LNCaP clone FGC (cell line): ENCODE data around the gene HPS3.
A peak's percentile ranks its signal among the peaks of the same experiment; 100 is the strongest.
"Not testable (repeated sequence)": the region's sequence is repeated elsewhere in the genome, so short reads cannot be mapped to it uniquely, and the experiment has no call there.

Experiments
- DNase-seq: peaks from one replicate; pipeline ENCODE4 v3.0.0-alpha.2; 2011; ENCODE audit warnings: low read depth
- H3K4me3 ChIP-seq: 2 replicates; pipeline ENCODE4 v1.5.1; 2011; ENCODE audit warnings: mild to moderate bottlenecking, low read depth, low read length, control low read depth
- TF ChIP-seq, protein P1 (sequence below): IDR thresholded peaks from 2 replicates; pipeline ENCODE4 v1.5.1; 2012; ENCODE audit warnings: mild to moderate bottlenecking; ENCODE audit not compliant: control insufficient read depth, insufficient read depth; ENCODE audit errors: extremely low read depth

The HPS3 gene

DNA sequence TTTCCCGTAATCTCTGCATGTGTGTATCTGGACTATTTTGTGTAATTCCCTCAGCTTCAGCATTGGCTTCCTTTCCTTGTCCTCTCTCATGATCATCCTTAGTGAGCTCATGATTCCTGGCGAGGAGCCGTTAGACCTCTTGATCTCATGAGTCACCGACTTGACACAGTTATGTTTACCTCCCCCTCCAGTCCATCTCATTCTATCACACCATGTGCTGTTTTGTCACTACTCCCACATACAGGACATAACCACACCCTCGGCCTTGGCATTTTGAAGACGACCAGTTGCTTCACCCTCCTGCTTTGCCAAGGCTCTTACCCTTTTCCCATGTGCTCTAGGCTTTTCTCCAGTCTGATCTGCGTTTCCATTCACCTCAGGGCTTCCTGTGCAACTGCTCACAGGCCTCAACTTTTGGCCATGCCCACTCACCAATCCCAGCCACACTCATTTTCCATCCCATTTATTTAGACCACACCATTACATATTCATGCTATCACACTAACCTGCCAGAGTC is 50.7 kb downstream of the HPS3 start:
- peak; percentile 63 for DNase-seq

GRCh38 chr3:149181182-149181581 is 51.7 kb downstream of the HPS3 start:
- no peak overlapping the region for H3K4me3 ChIP-seq
- no peak for DNase-seq
- TF ChIP-seq, protein P1, sequence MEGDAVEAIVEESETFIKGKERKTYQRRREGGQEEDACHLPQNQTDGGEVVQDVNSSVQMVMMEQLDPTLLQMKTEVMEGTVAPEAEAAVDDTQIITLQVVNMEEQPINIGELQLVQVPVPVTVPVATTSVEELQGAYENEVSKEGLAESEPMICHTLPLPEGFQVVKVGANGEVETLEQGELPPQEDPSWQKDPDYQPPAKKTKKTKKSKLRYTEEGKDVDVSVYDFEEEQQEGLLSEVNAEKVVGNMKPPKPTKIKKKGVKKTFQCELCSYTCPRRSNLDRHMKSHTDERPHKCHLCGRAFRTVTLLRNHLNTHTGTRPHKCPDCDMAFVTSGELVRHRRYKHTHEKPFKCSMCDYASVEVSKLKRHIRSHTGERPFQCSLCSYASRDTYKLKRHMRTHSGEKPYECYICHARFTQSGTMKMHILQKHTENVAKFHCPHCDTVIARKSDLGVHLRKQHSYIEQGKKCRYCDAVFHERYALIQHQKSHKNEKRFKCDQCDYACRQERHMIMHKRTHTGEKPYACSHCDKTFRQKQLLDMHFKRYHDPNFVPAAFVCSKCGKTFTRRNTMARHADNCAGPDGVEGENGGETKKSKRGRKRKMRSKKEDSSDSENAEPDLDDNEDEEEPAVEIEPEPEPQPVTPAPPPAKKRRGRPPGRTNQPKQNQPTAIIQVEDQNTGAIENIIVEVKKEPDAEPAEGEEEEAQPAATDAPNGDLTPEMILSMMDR = no peak

More for the DNA sequence above, 50.7 kb downstream of the HPS3 start:
- H3K4me3 ChIP-seq = no peak overlapping the region
- TF ChIP-seq, protein P1 = no peak

- TF ChIP-seq, protein P1 = no peak
- no peak overlapping the region for H3K4me3 ChIP-seq
- DNase-seq = no peak
These were observed 56.8 kb downstream of the HPS3 start for GRCh38 chr3:149186219-149186618.

GRCh38 chr3:149186721-149187120 is 57.3 kb downstream of the HPS3 start:
- no peak for DNase-seq
- H3K4me3 ChIP-seq = no peak overlapping the region
- TF ChIP-seq, protein P1 = no peak

DNA sequence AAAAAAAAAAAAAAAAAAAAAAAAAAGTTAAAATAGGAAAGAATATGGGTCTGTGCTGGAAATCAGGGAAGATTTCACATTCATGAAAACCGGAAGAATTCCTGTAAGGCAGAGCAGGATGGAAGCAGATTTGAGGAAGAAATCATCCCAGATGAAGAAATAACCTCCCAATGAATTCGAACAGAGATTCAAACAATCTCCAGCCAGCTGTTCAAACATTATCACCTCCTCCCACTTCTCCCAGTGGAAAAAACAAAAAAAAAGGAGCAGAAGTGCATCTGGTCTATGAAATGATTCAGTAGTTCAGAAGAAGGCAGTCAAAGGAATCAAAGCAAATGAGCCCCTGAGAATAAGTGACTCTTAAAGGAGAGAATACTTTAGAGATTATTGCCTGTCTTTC is 59.1 kb downstream of the HPS3 start:
- DNase-seq = no peak
- no peak overlapping the region for H3K4me3 ChIP-seq
- TF ChIP-seq, protein P1 = no peak

- TF ChIP-seq, protein P1 = no peak
- DNase-seq = no peak
- H3K4me3 ChIP-seq = no peak overlapping the region
These were observed 65.8 kb downstream of the HPS3 start for GRCh38 chr3:149195221-149195620.

GRCh38 chr3:149196805-149197592 is 67.6 kb downstream of the HPS3 start:
- not testable (repeated sequence) for DNase-seq, H3K4me3 ChIP-seq
